Hepatocyte (in vitro differentiated cells): ENCODE measurements around the gene ZNF689. TPM values are rescaled to one million over a fixed set of nuclear protein-coding genes. Genes with fewer than 3 reads are reported as not detected.

Experiments used
- DNase-seq: peaks from one replicate; pipeline ENCODE4 v3.0.0-alpha.2; 2016; ENCODE audit warnings: low spot score
- H2AFZ ChIP-seq: fragments of 200-600 bp; sonication (generic); 2 replicates; pipeline ENCODE4 v1.6.0; 2016; ENCODE audit warnings: antibody characterized with exemption, mild to moderate bottlenecking
- H3K27ac ChIP-seq: fragments of 200-600 bp; sonication (generic); 2 replicates; pipeline ENCODE4 v1.5.1; 2016; ENCODE audit warnings: mild to moderate bottlenecking
- H3K27me3 ChIP-seq: fragments of 200-600 bp; sonication (generic); 2 replicates; pipeline ENCODE4 v1.6.1; 2016
- H3K36me3 ChIP-seq: fragments of 200-600 bp; sonication (generic); replicated peaks from 2 replicates; pipeline ENCODE4 v1.5.1; 2016; ENCODE audit warnings: low read depth; ENCODE audit not compliant: insufficient read depth
- H3K4me1 ChIP-seq: fragments of 200-600 bp; sonication (generic); 2 replicates; pipeline ENCODE4 v1.5.1; 2016; ENCODE audit warnings: mild to moderate bottlenecking, moderate library complexity; ENCODE audit not compliant: insufficient read depth
- H3K4me2 ChIP-seq: fragments of 200-600 bp; sonication (generic); 2 replicates; pipeline ENCODE4 v1.6.0; 2016
- H3K4me3 ChIP-seq: fragments of 200-600 bp; sonication (generic); 2 replicates; pipeline ENCODE4 v1.5.1; 2016; ENCODE audit warnings: mild to moderate bottlenecking
- H3K79me2 ChIP-seq: fragments of 200-600 bp; sonication (generic); 2 replicates; pipeline ENCODE4 v1.6.0; 2017; ENCODE audit warnings: mild to moderate bottlenecking
- H3K9me2 ChIP-seq: fragments of 200-600 bp; sonication (generic); replicated peaks from 2 replicates; pipeline ENCODE4 v1.6.0; 2017; ENCODE audit warnings: mild to moderate bottlenecking; ENCODE audit not compliant: insufficient read depth
- H3K9me3 ChIP-seq: fragments of 200-600 bp; sonication (generic); 2 replicates; pipeline ENCODE4 v1.5.1; 2016; ENCODE audit warnings: low read depth, mild to moderate bottlenecking
- H4K20me1 ChIP-seq: fragments of 200-600 bp; sonication (generic); 2 replicates; pipeline ENCODE4 v1.6.0; 2016; ENCODE audit warnings: mild to moderate bottlenecking; ENCODE audit not compliant: insufficient read depth, poor library complexity, severe bottlenecking
- CTCF ChIP-seq: fragments of 200-600 bp; sonication (generic); IDR thresholded peaks from 2 replicates; pipeline ENCODE4 v1.5.1; 2016; ENCODE audit warnings: antibody characterized with exemption, mild to moderate bottlenecking; ENCODE audit not compliant: poor library complexity
- EZH2 ChIP-seq: fragments of 200-600 bp; sonication (generic); IDR thresholded peaks from 2 replicates; pipeline ENCODE4 v1.6.1; 2016; ENCODE audit warnings: antibody characterized with exemption, mild to moderate bottlenecking, borderline replicate concordance
- EZH2phosphoT487 ChIP-seq: fragments of 200-600 bp; sonication (generic); IDR thresholded peaks from one replicate; pipeline ENCODE4 v1.6.1; 2018; ENCODE audit warnings: antibody characterized with exemption, mild to moderate bottlenecking, low read depth, moderate library complexity; ENCODE audit not compliant: unreplicated experiment, severe bottlenecking
- WGBS: methylation state at CpG from one replicate; pipeline ENCODE4 v1.1.6; 2016; ENCODE audit warnings: low lambda C conversion rate; ENCODE audit errors: missing lambda C conversion rate; 5-methylcytosine and 5-hydroxymethylcytosine counted together
- polyA plus RNA-seq: library from polyadenylated mRNA; unstranded; fragments of >200 nt; fragmentation: Nextera tagmentation; extraction: Ambion mirVana; gene quantifications from 2 replicates; pipeline ENCODE4 v1.2.1, GENCODE V29; 2016
- total RNA-seq: library from RNA; depleted of rRNA; stranded (reverse); fragments of >200 nt; gene quantifications from 2 replicates; pipeline ENCODE4 v1.2.3, GENCODE V29; 2014

ZNF689 gene
- total and polyA plus RNA-seq, 2 experiments from 2014 or later = 8.0 to 8.7 TPM

DNA sequence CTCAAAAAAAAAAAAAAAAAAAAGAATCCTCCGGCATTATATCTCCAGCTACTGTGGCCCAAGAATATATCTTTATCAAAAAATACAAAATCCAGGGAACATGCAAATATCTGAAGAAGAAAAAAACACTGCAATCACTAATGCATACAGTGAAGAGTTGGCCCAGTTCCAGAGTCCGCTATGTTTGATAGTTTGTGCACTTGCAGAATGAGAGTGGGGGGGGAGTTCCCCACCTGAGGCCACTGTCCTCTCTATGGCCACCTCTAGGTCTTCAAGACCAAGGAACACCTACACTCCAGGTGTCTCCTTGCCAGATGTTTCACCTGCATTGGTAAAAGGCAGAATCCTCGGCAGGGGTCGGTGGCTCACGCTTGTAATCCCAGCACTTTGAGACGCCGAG lies 28.7 kb downstream of the ZNF689 start:
- Histone ChIP-seq H3K4me1 (peaks cover 7% of the 10 kb centered on the region), H3K4me2 (no peak overlapping the region), H3K9me3 (no peaks in the 10 kb centered on the region), H2AFZ (no peak overlapping the region), H3K36me3 (peaks cover 4% of the 10 kb centered on the region), H3K79me2 (peaks cover 44% of the 10 kb centered on the region), H3K9me2 (no peaks in the 10 kb centered on the region), H3K27me3 (no peaks in the 10 kb centered on the region), H4K20me1 (no peaks in the 10 kb centered on the region), H3K27ac (no peak overlapping the region), H3K4me3 (no peak overlapping the region)
- TF ChIP-seq EZH2phosphoT487 (no peak), CTCF (no peak), EZH2 (no peak)
- DNase-seq = no peak
- 98% methylated on average over 7 of the region's 7 CpGs for WGBS

GRCh38 chr16:30574678-30575077 lies 35.5 kb downstream of the ZNF689 start:
- Histone ChIP-seq H3K9me3 (no peaks in the 10 kb centered on the region), H3K4me2 (no peak overlapping the region), H3K4me1 (peaks cover 11% of the 10 kb centered on the region), H3K36me3 (peaks cover 4% of the 10 kb centered on the region), H4K20me1 (no peaks in the 10 kb centered on the region), H3K9me2 (no peaks in the 10 kb centered on the region), H3K79me2 (peaks cover 8% of the 10 kb centered on the region), H3K27ac (no peak overlapping the region), H3K4me3 (no peak overlapping the region), H2AFZ (no peak overlapping the region), H3K27me3 (no peaks in the 10 kb centered on the region)
- WGBS = 83% methylated on average over 1 of the region's 1 CpG
- no peak for TF ChIP-seq EZH2
- TF ChIP-seq EZH2phosphoT487 = no peak
- DNase-seq = no peak

- WGBS = 1% methylated on average over 58 of the region's 67 CpGs
- peaks cover 11% of the 10 kb centered on the region for H3K79me2 ChIP-seq
- no peaks in the 10 kb centered on the region for H4K20me1 ChIP-seq
- peak within 1 kb of the TSS; percentile 93 for H3K4me2 ChIP-seq
- H3K27ac ChIP-seq = peak within 1 kb of the TSS; percentile 90
- peak; percentile 95 for DNase-seq
- H3K4me1 ChIP-seq = peaks cover 11% of the 10 kb centered on the region
- no peaks in the 10 kb centered on the region for H3K27me3 ChIP-seq
- TF ChIP-seq CTCF (no peak), EZH2phosphoT487 (no peak), EZH2 (no peak)
- H3K9me2 ChIP-seq = no peaks in the 10 kb centered on the region
- H3K9me3 ChIP-seq = no peaks in the 10 kb centered on the region
- peak within 1 kb of the TSS; percentile 7 for H3K4me3 ChIP-seq
- H3K36me3 ChIP-seq = no peaks in the 10 kb centered on the region
- peak within 1 kb of the TSS; percentile 20 for H2AFZ ChIP-seq
Measured at GRCh38 chr16:30571445-30572322, 38.5 kb downstream of the ZNF689 start, which contains the start of gene ZNF688. ZNF688 (minus strand) TSS chr16:30571714; CDS start chr16:30571629, 85 bp downstream.

- 15% methylated on average over 22 of the region's 22 CpGs for WGBS
- peak; percentile 60 for DNase-seq
Measured at GRCh38 chr16:30570636-30571444, 39.3 kb downstream of the ZNF689 start.

More at GRCh38 chr16:30570636-30571444, 39.3 kb downstream of the ZNF689 start:
- peak overlapping the region; percentile 7 for H3K4me3 ChIP-seq
- peak overlapping the region; percentile 20 for H2AFZ ChIP-seq
- H3K79me2 ChIP-seq = peaks cover 11% of the 10 kb centered on the region
- no peaks in the 10 kb centered on the region for H3K27me3 ChIP-seq
- no peaks in the 10 kb centered on the region for H4K20me1 ChIP-seq
- H3K9me3 ChIP-seq = no peaks in the 10 kb centered on the region
- H3K4me2 ChIP-seq = peak overlapping the region; percentile 93
- peak overlapping the region; percentile 90 for H3K27ac ChIP-seq
- H3K9me2 ChIP-seq = no peaks in the 10 kb centered on the region
- no peaks in the 10 kb centered on the region for H3K36me3 ChIP-seq
- H3K4me1 ChIP-seq = peaks cover 11% of the 10 kb centered on the region
- TF ChIP-seq EZH2phosphoT487 = no peak
- no peak for TF ChIP-seq CTCF
- no peak for TF ChIP-seq EZH2
